GM10266 (cell line): ENCODE results near the gene SRCIN1.

ENCODE experiments used
- DNase-seq: peaks from one replicate; pipeline ENCODE4 v3.0.0; 2012; ENCODE audit errors: extremely low spot score
- CTCF ChIP-seq: IDR thresholded peaks from 2 replicates; pipeline ENCODE4 v1.5.1; 2012; ENCODE audit warnings: mild to moderate bottlenecking, low read depth; ENCODE audit not compliant: control insufficient read depth, insufficient read depth; ENCODE audit errors: missing control alignments

The SRCIN1 gene

GRCh38 chr17:38554430-38555350 lies 51.1 kb downstream of the SRCIN1 start:
- DNase-seq, result no peak
- no peak for TF ChIP-seq CTCF

GRCh38 chr17:38552343-38552742 lies 53.4 kb downstream of the SRCIN1 start:
- TF ChIP-seq CTCF, result no peak
- no peak for DNase-seq

GRCh38 chr17:38551121-38551520 lies 54.6 kb downstream of the SRCIN1 start:
- no peak for TF ChIP-seq CTCF
- DNase-seq, result no peak

GRCh38 chr17:38550661-38551060 lies 55.1 kb downstream of the SRCIN1 start:
- no peak for DNase-seq
- TF ChIP-seq CTCF, result no peak

GRCh38 chr17:38549285-38549684 lies 56.5 kb downstream of the SRCIN1 start:
- no peak for DNase-seq
- TF ChIP-seq CTCF, result no peak

- TF ChIP-seq CTCF, result no peak
- DNase-seq, result no peak
Measured at GRCh38 chr17:38547444-38547843, 58.3 kb downstream of the SRCIN1 start.

GRCh38 chr17:38546396-38546795 lies 59.4 kb downstream of the SRCIN1 start:
- no peak for TF ChIP-seq CTCF
- no peak for DNase-seq
